GM18526 (cell line): Measurements from ENCODE around the gene ADPRHL1.

Source experiments
- POLR2A ChIP-seq: IDR thresholded peaks from 3 replicates; pipeline ENCODE4 v1.6.1; 2011; ENCODE audit not compliant: insufficient read length; ENCODE audit errors: extremely low read depth

ADPRHL1 gene

GRCh38 chr13:113429608-113429985 lies 23.7 kb downstream of the ADPRHL1 start:
- TF ChIP-seq POLR2A, result no peak

DNA sequence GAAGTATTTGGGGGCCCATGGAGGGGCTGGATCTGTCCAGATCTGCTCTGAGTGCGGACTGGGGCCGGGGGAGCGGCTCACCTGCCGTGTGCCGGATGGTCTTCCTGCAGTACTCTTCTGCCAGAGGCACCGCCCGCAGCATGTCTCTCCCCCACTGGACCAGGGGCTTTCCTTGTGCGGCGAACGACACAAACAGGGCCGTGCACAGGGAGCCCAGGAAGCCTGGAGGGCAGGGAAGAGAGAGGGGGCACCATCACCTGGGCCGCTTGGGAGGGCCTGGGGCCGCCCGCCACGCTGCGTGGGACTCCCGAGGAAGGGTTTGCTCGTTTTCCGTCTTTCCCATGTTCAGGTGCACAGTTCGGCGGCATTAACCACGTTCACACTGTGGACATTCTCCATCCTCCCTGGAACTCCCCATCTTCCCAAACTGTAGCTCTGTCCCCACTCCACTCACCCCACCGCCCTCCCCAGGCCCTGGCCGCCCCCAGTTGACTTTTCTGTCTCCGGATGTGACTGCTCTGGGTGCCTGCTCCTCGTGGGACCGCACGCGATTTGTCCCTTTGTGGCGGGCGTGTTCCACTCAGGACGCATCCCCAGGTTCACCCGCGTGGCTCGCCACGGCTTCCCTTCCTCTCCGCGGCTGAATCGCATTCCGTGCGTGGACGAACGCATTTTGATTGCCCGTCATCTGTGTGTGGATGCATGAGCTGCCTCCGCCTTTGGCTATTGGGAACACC lies 24.2 kb downstream of the ADPRHL1 start:
- TF ChIP-seq POLR2A, result no peak

GRCh38 chr13:113428469-113428865 lies 24.8 kb downstream of the ADPRHL1 start:
- TF ChIP-seq POLR2A, result no peak

GRCh38 chr13:113427562-113428468 lies 25.5 kb downstream of the ADPRHL1 start:
- no peak for TF ChIP-seq POLR2A

GRCh38 chr13:113426591-113426986 lies 26.7 kb downstream of the ADPRHL1 start:
- TF ChIP-seq POLR2A, result no peak

GRCh38 chr13:113425941-113426590 lies 27.2 kb downstream of the ADPRHL1 start:
- TF ChIP-seq POLR2A, result no peak

DNA sequence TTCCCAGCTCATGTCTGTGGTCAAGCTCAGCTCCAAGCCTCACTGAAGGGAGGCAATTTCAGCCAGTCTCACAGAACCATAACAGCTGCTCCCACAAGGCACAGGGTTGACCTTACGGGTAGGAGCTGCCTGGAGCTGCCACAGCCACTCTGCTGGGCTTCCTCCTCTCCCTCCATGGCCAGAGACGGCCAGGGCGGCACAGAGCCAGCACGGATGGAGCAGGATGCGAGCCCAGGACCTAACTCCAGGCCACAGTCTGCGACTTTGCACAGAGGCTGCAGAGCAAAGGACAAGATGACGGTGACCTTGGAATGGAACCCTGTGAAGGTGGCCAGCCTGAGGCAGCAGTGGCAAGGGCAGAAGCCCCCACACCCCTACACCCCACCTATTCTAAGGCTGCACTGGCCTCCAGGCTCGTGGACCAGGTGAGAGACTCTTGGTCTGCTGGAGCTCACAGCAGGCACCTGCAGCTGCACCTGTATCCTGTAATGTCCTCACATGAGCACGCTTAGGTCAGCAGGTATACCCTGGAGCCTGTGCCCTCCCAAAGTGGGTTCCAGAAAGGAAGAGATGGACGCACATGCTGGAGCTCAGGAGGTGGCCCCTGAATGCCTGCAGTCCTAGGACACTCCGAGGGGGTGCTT lies 29.6 kb downstream of the ADPRHL1 start:
- no peak for TF ChIP-seq POLR2A

DNA sequence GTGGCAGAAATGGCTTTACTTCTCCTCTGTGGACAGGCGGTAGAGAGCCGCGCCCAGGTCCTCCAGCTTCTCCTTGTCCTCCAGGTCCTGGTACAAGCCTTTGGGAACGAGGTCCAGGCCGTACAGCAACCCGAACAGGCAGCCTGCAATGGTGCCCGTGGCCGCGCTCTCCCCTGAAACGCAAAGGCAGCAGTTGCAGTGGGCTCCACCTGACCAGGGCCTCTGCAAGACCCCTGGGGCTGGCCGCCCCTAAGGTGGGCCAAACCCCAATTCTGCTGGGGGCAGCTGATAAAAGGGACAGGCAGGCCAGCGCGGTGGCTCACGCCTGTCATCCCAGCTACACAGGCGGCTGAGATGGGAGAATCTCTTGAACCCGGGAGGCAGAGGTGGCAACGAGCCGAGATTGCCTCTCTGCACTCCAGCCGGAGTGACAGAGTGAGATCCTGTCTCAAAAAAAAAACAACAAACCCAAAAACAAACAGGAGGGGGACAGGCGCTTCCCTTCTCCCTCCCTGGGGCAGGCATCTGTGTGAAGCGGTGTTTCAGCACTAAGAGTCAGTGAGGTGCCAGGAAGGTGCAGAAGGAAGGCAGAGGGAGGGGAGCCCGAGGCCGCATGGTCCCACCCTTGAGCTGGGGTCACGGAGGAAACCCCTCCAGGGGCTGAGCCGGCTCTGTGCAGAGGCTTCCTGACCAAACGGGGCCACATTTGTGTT lies 30.3 kb downstream of the ADPRHL1 start:
- TF ChIP-seq POLR2A, result no peak

GRCh38 chr13:113421673-113422270 lies 31.5 kb downstream of the ADPRHL1 start:
- no peak for TF ChIP-seq POLR2A

GRCh38 chr13:113420833-113421600 lies 32.3 kb downstream of the ADPRHL1 start:
- no peak for TF ChIP-seq POLR2A

DNA sequence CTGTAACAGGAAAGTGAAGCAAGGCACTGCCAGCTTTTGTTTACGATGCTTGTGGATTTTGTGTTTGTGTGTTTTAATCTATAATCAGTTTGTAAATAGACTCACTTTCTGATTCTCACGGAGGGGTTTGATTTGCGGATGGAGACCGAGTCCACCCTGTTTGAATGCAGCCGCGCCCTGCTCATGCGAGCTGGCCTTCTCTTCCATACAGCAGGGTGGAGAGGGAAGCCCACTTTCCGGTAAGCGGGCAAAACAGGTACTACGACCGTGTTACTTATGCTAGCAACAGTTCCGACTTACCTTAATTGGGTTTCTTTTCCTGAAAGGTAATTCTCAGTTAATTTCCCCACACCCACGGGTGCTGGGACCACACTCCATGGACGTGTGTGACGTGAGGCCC lies 33.1 kb downstream of the ADPRHL1 start:
- no peak for TF ChIP-seq POLR2A

DNA sequence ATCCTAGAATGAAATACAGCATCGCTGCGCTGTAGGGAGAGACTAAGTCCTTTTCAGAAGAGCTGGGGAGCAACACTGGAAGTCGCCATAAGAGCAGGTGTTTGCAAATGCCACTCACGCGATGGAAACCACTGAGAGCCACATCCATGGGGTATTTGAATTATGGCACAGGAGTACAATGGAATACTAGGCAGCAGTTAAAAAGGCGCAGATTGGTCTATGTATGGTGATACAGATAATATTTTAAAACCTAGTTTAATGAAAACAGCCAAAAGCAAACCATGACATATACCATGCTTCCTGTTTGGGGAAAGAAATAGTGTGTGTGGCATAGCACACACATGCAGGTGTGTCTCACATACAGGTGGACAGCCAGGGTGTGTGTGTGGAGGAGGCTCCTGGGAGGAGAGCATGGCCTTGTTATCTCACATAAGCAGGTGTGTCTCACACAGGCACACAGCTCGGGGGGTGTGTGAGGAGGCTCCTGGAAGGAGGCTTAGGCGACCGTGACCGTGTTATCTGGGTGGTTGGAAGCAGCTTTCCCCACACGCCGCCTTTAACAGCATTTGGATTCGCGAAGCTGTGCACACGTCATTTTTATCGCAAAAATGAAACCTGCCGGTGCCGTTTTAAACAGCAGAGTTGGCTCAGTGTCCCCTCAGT lies 33.6 kb downstream of the ADPRHL1 start:
- TF ChIP-seq POLR2A, result no peak

DNA sequence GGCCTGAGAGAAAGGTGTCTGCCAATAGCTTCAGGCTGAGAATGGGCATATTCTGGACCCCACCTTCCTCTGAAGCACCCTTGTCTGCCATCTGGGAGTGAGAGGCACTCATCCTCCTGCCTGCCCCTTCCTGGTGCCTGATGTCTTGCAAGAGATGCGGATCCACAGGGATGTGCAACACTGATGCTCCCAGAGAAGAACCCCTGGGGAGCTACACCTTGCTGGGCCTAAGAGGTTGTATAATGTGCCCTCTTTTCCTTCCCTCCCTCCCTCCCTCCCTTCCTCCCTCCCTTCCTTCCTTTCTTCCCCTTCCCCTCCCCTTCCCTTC lies 34.6 kb downstream of the ADPRHL1 start:
- no peak for TF ChIP-seq POLR2A
